C4-2B (cell line): Measurements from ENCODE around the gene SLC23A1.
A peak's percentile ranks its signal among the peaks of the same experiment; 100 is the strongest.
"Not testable (repeated sequence)": the region's sequence is repeated elsewhere in the genome, so short reads cannot be mapped to it uniquely, and the experiment has no call there.

Experiments
- H3K27ac ChIP-seq: fragments of 450-650 bp; 2 replicates; pipeline ENCODE4 v1.5.1; 2017
- ZFX ChIP-seq: fragments of 450-650 bp; IDR thresholded peaks from 2 replicates; pipeline ENCODE4 v1.6.1; 2017
- TF ChIP-seq, protein P1 (sequence below): fragments of 450-650 bp; conservative IDR thresholded peaks from 2 replicates; pipeline ENCODE4 v1.5.1; 2017; ENCODE audit warnings: mild to moderate bottlenecking

The SLC23A1 gene

GRCh38 chr5:139360384-139360783 lies 22.7 kb downstream of the SLC23A1 start:
- TF ChIP-seq, protein P1, sequence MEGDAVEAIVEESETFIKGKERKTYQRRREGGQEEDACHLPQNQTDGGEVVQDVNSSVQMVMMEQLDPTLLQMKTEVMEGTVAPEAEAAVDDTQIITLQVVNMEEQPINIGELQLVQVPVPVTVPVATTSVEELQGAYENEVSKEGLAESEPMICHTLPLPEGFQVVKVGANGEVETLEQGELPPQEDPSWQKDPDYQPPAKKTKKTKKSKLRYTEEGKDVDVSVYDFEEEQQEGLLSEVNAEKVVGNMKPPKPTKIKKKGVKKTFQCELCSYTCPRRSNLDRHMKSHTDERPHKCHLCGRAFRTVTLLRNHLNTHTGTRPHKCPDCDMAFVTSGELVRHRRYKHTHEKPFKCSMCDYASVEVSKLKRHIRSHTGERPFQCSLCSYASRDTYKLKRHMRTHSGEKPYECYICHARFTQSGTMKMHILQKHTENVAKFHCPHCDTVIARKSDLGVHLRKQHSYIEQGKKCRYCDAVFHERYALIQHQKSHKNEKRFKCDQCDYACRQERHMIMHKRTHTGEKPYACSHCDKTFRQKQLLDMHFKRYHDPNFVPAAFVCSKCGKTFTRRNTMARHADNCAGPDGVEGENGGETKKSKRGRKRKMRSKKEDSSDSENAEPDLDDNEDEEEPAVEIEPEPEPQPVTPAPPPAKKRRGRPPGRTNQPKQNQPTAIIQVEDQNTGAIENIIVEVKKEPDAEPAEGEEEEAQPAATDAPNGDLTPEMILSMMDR = no peak
- no peak for TF ChIP-seq ZFX
- no peak overlapping the region for H3K27ac ChIP-seq

GRCh38 chr5:139358064-139358463 lies 25.0 kb downstream of the SLC23A1 start:
- no peak for TF ChIP-seq ZFX
- TF ChIP-seq, protein P1 = no peak
- H3K27ac ChIP-seq = no peak overlapping the region

DNA sequence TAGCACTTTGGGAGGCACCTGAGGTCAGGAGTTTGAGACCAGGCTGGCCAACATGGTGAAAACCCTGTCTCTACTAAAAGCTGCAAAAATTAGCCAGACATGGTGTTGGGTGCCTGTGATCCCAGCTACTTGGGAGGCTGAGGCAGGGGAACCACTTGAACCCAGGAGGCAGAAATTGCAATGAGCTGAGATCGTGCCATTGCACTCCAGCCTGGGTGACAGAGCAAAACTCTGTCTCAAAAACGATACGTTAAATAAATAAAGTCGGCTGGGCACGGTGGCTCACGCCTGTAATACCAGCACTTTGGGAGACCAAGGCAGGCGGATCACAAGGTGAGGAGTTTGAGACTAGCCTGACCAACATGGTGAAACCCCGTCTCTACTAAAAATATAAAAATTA lies 27.2 kb downstream of the SLC23A1 start:
- not testable (repeated sequence) for H3K27ac ChIP-seq

- no peak for TF ChIP-seq ZFX
- TF ChIP-seq, protein P1 = no peak
- no peak overlapping the region for H3K27ac ChIP-seq
These were observed 28.9 kb downstream of the SLC23A1 start for GRCh38 chr5:139354186-139354585.

GRCh38 chr5:139347863-139348262 lies 35.2 kb downstream of the SLC23A1 start:
- H3K27ac ChIP-seq = not testable (repeated sequence)

DNA sequence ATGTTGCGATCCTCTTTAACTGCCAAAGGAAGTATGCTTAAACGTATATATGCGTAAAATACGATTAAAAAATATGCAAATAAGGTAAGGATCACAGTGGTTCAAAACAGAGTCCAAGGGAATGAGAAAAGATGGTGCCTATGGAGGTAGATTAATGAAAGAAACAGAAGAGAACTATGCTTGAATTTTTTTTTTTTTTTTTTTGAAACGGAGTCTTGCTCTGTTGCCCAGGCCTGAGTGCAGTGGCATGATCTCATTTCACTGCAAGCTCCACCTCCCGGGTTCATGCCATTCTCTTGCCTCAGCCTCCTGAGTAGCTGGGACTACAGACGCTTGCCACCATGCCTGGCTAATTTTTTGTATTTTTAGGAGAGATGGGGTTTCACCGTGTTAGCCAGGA lies 37.7 kb downstream of the SLC23A1 start:
- not testable (repeated sequence) for H3K27ac ChIP-seq

DNA sequence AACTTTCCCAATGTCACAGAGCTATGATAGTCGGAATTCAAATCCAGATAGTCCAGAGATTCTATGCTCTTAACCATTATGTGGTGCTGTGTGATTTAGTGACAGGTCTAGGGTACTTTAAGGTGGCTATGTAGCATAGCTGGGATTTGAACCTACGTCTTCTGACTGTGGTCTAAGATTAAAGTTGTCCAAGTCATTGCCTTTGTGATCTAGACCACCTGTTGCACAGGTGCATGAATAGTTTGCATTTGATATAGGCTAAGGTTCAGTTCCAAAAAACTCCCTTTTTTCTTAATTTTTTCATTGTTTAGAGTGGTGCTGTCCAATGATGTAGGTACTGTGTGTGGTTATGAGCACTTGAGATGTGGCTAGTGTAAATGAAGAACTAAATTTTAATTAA lies 38.9 kb downstream of the SLC23A1 start:
- no peak for TF ChIP-seq ZFX
- TF ChIP-seq, protein P1 = no peak
- no peak overlapping the region for H3K27ac ChIP-seq

DNA sequence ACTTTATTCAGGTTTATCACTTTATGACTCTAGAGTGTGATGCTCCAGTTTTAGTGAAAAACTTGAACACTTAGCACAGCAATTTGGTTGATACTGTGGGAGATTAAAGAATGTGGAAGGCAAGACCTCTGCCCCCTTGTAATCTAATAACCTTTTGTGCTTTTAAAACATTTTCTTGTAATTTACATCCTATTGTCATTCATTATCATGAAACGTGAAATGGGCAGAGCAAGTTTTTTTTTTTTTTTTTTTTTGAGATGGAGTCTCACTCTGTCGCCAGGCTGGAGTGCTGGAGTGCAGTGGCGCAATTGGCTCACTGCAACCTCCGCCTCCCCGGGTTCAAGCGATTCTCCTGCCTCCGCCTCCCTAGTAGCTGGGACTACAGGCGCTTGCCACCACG lies 39.6 kb downstream of the SLC23A1 start:
- no peak overlapping the region for H3K27ac ChIP-seq
- no peak for TF ChIP-seq ZFX
- TF ChIP-seq, protein P1 = no peak

DNA sequence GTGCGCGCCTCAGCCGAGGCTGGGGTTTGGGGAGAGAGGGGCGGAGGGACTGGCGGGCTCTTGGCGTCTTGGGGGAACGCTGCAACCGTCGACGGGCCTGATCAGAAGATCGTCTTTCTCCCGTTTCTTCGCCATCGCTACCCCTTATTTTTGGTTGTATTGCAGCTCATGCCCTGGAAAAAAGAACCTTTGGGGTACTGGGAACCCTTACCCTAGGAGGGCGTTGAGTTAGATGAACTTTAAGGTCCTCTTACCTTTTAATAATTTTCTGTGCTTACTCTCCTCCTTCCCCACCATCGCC lies 40.7 kb downstream of the SLC23A1 start:
- TF ChIP-seq ZFX = no peak
- TF ChIP-seq, protein P1 = no peak

More for the DNA sequence above, 40.7 kb downstream of the SLC23A1 start:
- peak overlapping the region; percentile 94 for H3K27ac ChIP-seq
